NCI-H526 (cell line): ENCODE data around the gene NTN5.
"Not testable (repeated sequence)": the region's sequence is repeated elsewhere in the genome, so short reads cannot be mapped to it uniquely, and the experiment has no call there.

Experiments used
- DNase-seq, 2 experiments: peaks; one replicate each; lab custom pipeline; 2025; lab: John Stamatoyannopoulos, UW

NTN5 gene

DNA sequence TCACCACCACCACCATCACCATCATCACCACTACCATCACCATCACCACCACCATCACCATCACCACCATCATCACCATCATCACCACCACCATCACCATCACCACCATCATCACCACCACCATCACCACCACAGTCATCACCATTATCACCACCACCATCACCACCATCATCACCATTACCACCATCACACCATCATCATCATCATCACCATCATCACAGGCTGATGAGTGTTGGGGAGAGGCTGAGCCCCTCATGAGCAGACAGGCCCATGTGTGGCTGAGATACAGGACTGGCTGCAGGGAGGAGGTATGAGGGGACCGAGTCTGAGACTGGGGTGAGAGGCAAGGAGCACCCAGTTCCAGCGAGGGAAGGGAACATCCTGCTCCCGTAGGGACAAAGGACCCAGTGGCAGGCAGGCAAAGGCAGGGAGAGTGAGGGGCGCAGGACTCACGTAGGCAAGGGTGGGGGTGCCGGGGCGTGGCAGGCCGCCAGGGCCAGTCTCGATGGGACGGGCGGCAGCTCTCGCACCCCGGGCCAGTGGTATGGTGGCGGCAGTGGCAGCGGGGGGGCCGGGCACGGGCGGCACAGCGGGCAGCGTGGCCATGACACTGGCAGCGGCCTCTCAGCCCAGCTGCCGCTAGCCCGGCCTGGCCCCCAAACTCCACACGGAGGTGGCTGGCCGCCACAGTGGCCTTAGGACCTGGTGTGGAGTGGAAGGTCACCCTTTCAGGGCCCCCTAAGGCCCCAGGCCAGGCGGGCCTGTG is 2.7 kb downstream of the NTN5 start:
- no peak for DNase-seq

DNA sequence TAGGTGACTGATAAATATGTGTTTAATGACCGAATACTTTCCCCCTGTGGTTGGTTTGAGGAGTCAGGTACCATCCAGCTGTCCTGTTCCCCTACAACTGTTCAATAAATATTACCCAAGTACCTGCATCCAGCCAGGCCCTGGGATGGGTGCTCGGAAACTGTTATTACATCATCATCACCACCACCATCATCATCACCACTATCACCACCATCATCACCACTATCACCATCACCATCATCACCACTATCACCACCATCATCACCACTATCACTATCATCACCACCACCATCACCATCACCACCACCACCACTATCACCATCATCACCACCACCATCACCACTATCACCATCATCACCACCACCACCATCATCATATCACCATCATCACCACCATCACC is 4.1 kb downstream of the NTN5 start:
- DNase-seq: no peak

DNA sequence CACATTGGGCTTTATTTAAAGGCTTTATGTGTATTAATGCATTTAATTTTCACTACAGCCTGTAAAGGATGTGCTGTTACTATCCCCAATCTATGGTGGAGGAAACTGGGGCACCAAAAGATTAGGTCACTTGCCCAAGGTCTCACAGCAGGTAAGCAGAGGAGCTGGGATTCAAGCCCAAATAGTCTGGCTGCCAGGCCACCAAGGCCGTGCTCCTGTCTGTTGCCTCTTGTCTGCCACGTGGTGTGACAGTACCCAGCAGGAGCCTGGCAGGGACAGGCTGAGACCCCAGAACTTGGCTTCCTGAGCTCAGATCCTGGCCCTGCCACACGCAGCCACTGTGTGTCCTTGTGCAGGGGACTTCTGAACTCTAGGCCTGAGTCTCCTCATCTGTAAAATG is 4.5 kb downstream of the NTN5 start:
- no peak for DNase-seq

DNA sequence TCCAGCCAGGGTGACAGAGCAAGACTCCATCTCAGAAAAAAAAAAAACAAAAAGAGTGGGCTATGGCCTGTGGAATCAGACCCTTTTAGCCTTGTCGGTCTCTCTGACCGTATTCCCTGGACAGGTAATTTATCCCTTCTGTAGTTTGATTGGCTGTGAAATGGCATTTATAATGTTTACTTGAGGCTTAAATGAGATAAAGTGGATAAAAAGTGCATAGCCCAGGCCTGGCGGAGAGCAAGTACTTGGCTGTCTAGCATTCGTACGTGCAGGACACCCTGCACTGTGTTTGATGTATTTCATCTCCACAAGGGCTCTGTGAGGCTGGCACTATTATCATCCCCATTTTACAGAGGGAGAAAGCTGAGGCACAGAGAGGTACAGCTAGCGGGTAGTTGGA is 7.0 kb downstream of the NTN5 start:
- no peak for DNase-seq

DNA sequence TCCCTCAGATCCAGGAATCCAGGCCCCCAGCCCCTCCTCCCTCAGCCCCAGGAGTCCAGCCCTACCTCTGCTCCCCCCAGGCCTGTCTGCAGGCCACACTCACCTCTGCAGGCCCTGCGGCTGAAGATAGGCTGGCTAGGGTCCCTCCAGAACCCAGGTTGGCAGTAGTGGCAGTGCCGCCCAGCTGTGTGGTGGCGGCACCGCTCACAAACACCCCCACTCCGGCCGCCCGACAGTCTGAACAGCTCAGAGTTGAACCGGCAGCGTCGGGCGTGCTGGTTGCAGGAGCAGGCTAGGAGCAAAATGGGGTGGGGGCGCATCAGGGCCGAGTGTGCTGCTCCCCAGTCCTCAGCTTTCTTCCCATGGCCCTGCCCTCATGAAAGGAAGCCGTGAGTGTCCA is 8.3 kb downstream of the NTN5 start:
- no peak for DNase-seq

DNA sequence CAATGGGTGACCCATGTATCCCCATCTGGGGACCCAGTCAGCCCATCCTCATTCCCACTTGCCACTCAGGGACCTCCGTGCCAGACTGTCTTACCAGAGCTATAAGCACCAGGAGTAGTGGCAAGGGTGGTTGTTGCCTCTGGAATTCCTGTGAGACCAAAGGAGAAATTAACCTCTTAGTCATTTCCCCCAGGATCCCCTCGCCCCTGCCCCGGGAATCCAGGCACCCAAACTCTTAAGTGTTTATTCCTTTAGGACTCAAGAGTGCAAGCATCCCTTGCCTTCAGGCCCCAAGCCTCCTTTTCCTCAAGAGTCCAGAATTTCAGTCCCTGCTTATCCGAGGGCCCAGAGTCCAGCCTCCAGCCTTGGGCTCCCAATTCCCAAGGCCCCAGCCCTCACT is 9.2 kb downstream of the NTN5 start:
- DNase-seq: no peak

DNA sequence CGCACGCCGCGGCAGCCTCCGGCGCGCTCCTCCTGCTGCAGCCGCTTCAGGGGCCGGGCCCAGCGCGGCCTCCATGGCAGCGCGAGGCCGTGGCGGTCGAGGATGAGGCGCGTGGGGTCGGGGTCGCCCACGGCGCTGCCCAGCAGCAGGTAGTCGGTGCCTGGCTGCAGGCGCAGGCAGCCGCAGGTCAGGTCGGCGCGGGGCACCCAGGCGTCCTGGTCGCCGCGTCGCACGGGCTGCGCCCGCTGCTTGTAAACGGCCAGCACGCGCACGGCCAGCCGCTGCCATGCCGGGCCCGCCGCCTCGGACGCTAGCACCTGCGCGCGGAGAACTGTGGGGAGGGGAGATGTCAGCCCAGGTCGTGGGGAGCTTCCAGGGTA is 11.1 kb downstream of the NTN5 start:
- DNase-seq: no peak

DNA sequence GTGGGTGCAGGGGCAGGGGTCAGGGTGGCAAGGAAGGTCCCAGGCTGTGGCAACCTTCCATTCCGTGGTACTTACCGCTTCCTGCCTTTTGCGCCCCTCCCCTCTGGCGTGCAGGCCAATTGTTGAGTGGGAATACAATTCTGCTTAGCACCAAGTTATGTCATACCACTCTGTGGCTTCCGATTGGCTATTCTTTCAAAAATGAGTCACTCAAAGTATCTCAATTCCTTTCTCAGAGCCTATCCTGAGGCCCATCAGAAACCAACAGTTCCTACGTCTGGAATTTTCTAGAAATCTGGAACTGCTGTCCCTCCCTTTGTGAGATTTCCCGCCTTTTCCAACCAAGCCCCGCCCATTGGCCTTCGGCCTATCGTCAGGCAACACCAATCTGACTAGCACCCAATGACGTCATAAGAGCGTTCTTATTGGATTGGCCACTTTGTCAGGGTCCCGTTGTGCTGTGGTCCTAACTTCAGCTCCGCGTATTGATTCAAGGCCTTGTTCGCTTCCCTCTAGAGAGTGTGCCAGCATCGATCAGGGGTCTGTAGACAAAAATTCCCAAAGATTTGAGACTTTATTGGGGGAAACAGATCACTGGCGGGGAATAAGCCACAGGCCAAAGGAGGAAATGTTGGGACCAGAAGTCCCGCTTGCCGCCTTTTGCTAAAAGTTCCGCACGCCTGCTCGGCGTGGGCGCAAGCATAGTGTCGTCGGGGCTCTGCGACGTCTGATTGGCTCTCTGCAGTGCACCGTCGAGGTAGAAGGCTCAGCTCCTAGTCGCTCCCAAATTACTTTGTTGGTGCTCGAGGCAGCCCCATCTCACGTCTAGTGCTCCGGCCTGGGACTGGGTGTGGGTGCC is 11.7 kb downstream of the NTN5 start:
- peak; percentile 96 to 97 for DNase-seq

DNA sequence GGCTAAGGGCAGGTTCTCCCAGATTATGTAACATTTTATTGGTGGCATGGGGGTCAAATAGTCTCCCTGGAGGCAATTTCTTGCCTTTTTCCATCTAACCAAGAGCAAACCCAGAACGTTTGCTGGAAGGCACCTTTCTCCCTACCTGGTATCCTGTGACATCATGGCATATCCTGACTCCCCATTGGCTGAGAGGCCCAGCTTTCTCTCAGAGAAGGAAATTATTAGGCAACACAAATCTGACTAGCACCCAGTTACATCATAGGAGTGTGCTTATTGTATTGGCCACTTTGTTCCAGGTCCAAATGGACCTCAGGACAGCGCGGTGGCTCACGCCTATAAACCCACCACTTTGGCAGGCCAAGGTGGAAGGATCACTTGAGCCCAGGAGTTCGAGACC is 13.0 kb downstream of the NTN5 start:
- peak; percentile 56 to 66 for DNase-seq

DNA sequence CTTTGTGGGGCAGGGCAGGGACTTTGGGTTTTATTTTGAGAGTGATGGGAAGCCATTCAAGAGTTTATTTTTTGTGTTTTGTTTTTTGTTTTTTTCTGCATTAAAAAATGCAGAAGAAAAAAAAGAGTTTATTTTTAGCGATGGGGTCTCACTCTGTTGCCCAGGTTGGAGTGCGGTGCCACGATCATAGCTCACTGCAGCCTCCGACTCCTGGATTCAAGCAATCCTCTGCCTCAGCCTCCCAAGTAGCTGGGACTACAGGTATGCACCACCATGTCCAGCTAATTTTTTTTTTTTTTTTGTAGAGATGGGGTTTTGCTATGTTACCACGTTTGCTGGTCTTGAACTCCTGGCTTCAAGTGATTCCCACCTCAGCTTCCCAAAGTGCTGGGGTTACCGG is 14.3 kb downstream of the NTN5 start:
- DNase-seq: no peak

DNA sequence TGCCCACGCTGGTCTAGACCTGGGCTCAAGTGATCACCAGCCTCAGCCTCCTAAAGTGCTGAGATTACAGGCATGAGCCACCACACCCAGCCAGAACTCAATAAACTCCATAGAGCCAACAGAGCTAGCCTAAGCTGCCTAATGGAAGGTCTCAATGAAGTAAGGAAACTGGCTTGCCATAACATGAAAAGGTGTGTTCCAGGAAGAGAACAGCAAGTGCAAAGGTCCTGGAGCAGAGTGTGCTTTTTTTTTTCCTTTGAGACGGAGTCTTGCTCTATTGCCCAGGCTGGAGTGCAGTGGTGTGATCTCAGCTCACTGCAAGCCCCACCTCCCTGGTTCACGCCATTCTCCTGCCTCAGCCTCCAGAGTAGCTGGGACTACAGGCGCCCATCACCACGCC is 15.0 kb downstream of the NTN5 start:
- DNase-seq: not testable (repeated sequence)

DNA sequence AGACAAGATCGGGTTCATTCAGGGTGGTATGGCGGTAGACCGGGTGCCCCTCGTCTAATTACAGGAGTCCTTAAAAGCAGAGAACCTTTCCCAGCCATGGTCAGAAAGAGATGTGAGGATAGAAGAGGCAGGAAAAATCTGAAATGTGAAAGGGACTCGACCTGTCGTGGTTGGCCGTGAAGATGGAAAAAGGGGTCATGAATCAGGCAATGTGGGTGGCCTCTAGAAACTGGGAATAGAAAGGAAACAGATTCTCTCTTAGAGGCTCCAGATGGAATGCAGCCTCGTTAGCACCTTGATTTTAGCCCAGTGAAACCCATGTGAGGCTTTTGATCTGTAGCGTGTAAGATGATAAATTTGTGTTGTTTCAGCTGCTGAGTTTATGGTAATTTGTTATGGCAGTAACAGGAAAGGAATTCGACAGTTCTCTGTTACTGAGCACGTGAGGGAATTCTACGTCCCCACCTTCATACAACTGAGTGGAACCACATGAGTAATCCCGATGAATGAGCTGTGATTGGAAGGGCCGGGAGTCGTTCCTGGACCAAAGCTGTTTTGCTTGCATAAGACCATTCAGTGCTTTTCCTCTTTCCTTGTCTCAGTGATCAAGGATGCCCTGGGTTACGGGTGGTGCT is 15.9 kb downstream of the NTN5 start:
- DNase-seq: no peak

DNA sequence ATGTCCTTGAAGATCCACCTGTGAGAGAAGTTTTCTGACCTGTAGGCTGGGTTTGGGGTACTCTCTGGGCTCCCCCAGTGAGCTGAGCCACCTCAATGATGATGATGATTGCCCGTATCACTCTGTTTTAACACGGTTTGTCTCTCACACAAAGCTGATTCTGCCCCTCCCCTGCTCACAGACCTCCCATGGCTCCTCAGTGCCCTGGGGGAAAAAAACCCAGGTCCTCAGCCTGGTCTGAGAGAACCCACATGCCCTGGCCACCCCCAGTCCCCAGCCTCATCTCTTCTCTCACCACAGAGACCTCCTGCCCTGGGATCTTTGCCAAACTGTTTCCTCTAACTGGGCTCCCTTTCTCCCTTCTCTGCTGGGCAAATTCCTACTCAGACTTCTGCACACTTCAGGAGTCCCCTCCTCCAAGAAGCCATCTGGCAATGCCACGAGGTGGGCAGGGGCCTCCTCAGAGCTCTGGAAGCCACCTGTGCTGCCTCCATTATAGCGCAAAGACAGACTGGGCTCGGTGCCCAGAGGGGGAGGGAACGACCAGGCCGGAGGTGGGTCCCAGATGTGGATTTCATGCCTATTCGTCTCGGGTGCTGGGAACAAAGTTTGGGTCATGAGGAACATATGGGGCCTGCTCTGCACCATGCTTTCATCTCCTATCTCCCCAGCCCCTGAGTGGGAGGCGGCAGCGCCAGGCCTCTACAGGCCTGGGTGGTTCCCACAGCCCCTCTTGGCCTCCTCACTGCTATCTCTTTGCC is 18.3 kb downstream of the NTN5 start:
- no peak for DNase-seq

DNA sequence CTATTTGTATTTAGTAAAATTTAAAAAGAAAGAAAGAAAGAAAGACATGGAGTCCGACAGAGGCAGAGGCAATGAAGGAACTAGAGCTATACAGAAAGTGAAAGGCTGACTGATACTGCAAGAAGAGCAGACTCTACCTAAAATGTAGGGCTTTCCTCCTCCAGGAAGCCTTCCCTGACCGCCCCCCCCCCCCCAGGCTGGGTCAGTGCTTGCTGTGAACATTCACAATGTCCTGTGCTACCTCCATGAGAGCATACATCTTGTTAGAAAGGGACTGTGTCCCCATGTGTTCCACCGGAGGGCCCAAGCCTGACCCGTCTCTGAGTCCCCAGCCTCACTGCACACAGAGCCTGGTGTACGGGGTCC is 21.2 kb downstream of the NTN5 start:
- DNase-seq: no peak

DNA sequence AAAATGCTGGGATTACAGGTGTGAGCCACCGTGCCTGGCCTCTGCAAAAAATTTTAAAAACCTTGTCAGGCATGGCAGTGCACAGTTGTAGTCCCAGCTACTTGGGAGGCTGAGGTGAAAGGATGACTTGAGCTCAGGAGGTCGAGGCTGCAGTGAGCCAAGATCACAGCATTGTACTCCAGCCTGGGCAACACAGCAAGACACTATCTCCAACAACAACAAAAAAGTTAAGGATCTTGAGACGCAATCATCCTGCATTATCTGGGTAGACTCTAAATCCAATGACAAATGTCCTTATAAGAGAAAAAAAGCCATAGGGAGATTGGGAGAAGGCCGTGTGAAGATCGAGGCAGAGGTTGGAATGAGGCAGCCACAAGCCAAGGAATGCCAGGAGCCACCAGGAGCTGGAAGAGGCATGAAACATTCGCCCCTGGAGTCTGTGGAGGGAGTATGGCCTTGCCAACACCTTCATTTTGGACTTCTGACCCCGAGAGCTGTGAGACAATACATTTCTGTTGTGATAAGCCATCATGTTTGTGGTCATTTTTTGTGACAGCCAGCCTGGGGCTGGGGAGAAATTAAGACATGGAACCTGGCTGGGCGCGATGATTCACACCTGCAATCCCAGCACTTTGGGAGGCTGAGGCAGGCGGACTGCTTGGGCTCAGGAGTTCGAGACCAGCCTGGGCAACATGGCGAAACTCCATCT is 21.7 kb downstream of the NTN5 start:
- DNase-seq: no peak

DNA sequence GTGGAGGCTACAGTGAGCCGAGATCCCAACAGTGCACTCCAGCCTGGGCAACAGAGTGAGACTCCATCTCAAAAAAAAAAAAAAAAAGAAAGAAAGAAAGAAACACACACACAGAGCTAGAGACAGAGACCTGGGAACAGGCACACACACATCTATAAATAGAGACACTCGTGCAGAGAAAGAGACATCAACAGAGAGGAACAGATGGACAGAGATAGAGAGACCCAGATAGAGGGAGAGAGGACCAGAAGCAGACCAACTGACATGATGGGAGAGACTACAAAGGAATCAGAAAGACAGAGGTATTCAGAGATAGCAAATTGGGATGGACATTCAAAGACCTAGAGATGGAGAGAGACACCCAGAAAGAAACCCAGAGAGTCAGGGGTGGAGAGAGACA is 24.7 kb downstream of the NTN5 start:
- no peak for DNase-seq

DNA sequence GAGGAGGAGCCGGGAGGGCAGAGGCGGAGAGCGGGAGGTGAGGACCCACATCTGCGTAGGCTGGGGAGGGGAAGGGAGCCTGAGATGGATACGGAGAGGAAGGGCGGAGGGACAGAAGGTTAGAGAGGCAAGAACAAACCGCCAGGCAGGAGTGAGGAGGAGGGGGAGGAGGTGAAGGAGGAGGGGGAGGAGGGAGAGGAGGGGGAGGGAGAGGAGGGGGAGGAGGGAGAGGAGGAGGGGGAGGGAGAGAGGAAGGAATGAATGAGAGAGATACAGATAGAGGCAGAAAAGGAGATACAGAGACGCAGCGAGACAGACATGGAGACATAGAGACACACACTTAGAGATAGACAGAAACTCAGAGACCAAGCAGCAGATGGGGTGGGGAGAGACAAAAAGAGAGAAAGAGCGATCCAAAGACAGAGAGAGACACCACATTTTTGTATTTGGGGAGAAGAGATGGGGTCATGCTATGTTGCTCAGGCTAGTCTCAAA is 26.0 kb downstream of the NTN5 start:
- peak in 1 of 2 experiments; percentile 73 for DNase-seq

DNA sequence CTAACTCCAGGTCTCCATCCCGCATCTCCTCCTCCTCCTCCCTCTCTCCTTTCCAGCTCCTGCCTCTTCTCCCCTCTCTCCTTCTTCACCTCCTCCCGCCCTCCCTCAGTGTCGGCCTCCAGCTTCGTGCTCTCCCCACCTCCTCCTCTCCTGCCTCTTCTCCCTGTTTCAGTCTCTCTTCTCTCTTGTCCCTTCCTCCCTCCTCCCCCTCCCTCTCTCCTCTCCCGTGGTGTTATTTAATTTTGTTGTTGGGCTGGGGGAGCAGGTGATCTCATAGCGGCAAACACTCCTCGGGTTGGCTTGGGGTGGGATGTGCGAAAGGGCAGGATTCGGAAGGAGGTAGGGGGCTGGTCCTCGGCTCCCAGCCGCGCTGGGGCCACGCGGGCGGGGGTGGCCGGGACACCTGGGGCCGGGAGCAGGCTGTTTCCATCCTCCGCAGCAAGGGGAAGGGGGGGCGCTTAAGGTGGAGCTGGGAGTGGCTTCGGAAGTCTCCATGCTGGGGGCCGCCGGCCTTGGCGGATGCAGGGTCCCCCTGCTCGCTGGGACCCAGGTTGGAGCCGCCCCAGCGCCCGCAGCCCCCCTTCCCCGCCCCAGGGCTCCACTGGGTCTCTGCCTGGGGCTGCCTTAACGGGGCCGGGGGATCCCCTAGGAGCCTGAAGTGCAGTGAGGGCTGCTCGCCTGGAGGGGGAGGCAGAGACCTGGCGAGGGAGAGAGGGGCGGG is 26.7 kb downstream of the NTN5 start, which contains the start of gene CA11:
TSS of gene CA11 (minus strand) at position 187 of the 721 bp plus-strand sequence. CDS start 555 bp downstream, outside the sequence.
- DNase-seq: peak; percentile 41 to 93

DNA sequence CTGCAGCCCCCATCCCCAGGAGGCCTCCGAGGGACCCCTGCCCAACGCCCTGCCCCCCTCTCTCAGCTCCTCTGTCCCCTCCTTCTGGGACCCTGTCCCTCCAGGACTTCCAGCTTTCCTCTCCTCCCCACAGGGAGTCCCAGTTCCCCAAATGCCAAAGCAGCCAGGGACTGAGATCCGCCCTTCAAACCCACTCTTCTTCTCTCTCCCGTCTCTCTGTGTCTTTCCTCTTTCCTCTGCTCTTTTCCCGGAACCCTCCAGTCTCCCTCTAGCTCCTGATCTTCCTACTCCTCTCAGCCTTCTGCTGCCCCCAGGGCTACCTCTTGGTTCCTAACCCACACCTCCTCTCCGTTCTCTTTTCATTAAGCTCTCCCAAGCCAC is 27.2 kb downstream of the NTN5 start:
- DNase-seq: no peak

DNA sequence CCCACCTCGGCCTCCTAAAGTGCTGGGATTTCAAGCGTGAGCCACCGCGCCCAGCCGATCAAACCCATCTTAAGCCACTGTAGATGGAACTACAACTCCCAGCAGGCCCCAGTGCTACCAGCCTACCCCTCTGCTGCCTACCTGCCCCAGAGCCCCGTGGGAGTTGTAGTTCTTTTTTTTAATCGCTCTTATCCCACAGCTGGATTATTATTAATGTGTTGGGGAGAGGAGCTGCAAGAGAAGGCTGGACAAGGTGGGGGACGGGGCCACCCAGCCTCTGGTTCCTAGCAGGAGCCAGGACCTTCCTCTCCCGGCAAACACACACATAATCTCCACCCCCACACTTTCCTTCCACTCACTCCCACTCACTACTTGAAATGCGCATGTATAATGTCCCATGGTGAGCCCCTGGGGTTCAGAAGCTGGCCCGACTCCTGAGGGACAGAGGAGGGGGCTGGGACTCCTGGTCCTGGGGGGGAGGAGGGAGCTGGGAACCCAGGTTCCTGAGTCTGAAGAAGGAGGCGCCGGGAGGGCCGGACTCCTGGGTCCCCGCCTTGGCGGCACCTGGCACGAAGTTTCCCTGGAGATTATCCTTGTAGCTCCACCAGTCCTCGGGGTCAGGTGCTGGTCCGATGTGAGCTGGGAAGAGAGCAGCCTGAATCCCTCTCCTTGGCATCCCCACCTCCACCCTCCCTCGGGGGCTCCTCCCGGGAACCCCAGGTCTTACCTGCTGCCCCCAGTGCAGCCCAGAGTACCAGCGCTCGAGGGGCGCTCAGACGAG is 27.8 kb downstream of the NTN5 start:
- DNase-seq: peak; percentile 44 to 80
